ENCODE results near the gene STMN3.

Gene STMN3

GRCh38 chr20:63692436-63693082, 39.3 kb upstream of the STMN3 start:
- no peak for DNase-seq

GRCh38 chr20:63691711-63692435, 38.6 kb upstream of the STMN3 start:
- DNase-seq, result no peak

GRCh38 chr20:63690898-63691710, 37.9 kb upstream of the STMN3 start:
- DNase-seq, result no peak

GRCh38 chr20:63690003-63690897, 37.0 kb upstream of the STMN3 start:
- DNase-seq, result no peak

GRCh38 chr20:63689046-63690002, 36.1 kb upstream of the STMN3 start:
- no peak for DNase-seq

GRCh38 chr20:63688228-63689045, 35.2 kb upstream of the STMN3 start:
- no peak for DNase-seq

GRCh38 chr20:63687419-63688178, 34.4 kb upstream of the STMN3 start:
- DNase-seq, result no peak

- no peak for DNase-seq
Observed at GRCh38 chr20:63686492-63687321, 33.5 kb upstream of the STMN3 start.

- no peak for DNase-seq
Observed at GRCh38 chr20:63686094-63686491, 32.9 kb upstream of the STMN3 start.

GRCh38 chr20:63685269-63686026, 32.2 kb upstream of the STMN3 start:
- DNase-seq, result no peak

- no peak for DNase-seq
Observed at GRCh38 chr20:63682384-63683139, 29.3 kb upstream of the STMN3 start.

- no peak for DNase-seq
Observed at GRCh38 chr20:63681609-63682142, 28.5 kb upstream of the STMN3 start.

- DNase-seq, result no peak
Observed at GRCh38 chr20:63680857-63681608, 27.8 kb upstream of the STMN3 start.

- DNase-seq, result no peak
Observed at GRCh38 chr20:63680427-63680826, 27.2 kb upstream of the STMN3 start.

GRCh38 chr20:63679799-63680305, 26.6 kb upstream of the STMN3 start:
- no peak for DNase-seq

Data from T-helper 2 cell (primary cell).